HT-29 (cell line): ENCODE data around the gene TRAF7. TPM values are rescaled to one million over a fixed set of nuclear protein-coding genes. Genes with fewer than 3 reads are reported as not detected.

ENCODE experiments used
- DNase-seq: peaks from one replicate; pipeline ENCODE4 v3.0.0-alpha.2; 2015; ENCODE audit warnings: low spot score
- total RNA-seq: library from RNA; depleted of rRNA; stranded (reverse); fragments of >200 nt; shearing (Covaris generic); gene quantifications from 2 replicates; pipeline ENCODE4 v1.2.3, GENCODE V29; 2014

Gene TRAF7
- total RNA-seq, 1 experiment from 2014 or later, result 170 TPM

GRCh38 chr16:2163211-2163881 is 7.8 kb downstream of the TRAF7 start:
- DNase-seq, result peak; percentile 81

- DNase-seq, result no peak
Measured at GRCh38 chr16:2165861-2166260, 10.3 kb downstream of the TRAF7 start.

- no peak for DNase-seq
Measured at GRCh38 chr16:2166263-2167067, 10.9 kb downstream of the TRAF7 start.

GRCh38 chr16:2167068-2167638 is 11.6 kb downstream of the TRAF7 start:
- no peak for DNase-seq

- no peak for DNase-seq
Measured at GRCh38 chr16:2170080-2170479, 14.5 kb downstream of the TRAF7 start.

- DNase-seq, result no peak
Measured at GRCh38 chr16:2170587-2171435, 15.2 kb downstream of the TRAF7 start.

GRCh38 chr16:2171601-2172178 is 16.1 kb downstream of the TRAF7 start:
- no peak for DNase-seq

GRCh38 chr16:2172688-2173335 is 17.2 kb downstream of the TRAF7 start:
- DNase-seq, result no peak

GRCh38 chr16:2173366-2173765 is 17.8 kb downstream of the TRAF7 start:
- no peak for DNase-seq

- DNase-seq, result no peak
Measured at GRCh38 chr16:2173916-2174315, 18.3 kb downstream of the TRAF7 start.

- no peak for DNase-seq
Measured at GRCh38 chr16:2174396-2175131, 19.0 kb downstream of the TRAF7 start.

- no peak for DNase-seq
Measured at GRCh38 chr16:2175454-2175853, 19.9 kb downstream of the TRAF7 start.

GRCh38 chr16:2176047-2176446 is 20.5 kb downstream of the TRAF7 start:
- DNase-seq, result no peak

GRCh38 chr16:2177101-2177500 is 21.5 kb downstream of the TRAF7 start:
- no peak for DNase-seq

- DNase-seq, result no peak
Measured at GRCh38 chr16:2177561-2177960, 22.0 kb downstream of the TRAF7 start.

GRCh38 chr16:2178321-2179106 is 22.9 kb downstream of the TRAF7 start:
- no peak for DNase-seq

- no peak for DNase-seq
Measured at GRCh38 chr16:2179107-2179501, 23.5 kb downstream of the TRAF7 start.

- DNase-seq, result no peak
Measured at GRCh38 chr16:2179576-2179975, 24.0 kb downstream of the TRAF7 start.

- no peak for DNase-seq
Measured at GRCh38 chr16:2180461-2180860, 24.9 kb downstream of the TRAF7 start.
